Measurements from ENCODE around the gene NKG7. TPM values are rescaled to one million over a fixed set of nuclear protein-coding genes. Genes with fewer than 3 reads are reported as not detected.

The NKG7 gene
- total and polyA plus RNA-seq, 2 of the 13 experiments (the other 11 are each of a cell fraction or from before 2014, with no cell fraction given) = 0.40 TPM; not detected in 1

DNA sequence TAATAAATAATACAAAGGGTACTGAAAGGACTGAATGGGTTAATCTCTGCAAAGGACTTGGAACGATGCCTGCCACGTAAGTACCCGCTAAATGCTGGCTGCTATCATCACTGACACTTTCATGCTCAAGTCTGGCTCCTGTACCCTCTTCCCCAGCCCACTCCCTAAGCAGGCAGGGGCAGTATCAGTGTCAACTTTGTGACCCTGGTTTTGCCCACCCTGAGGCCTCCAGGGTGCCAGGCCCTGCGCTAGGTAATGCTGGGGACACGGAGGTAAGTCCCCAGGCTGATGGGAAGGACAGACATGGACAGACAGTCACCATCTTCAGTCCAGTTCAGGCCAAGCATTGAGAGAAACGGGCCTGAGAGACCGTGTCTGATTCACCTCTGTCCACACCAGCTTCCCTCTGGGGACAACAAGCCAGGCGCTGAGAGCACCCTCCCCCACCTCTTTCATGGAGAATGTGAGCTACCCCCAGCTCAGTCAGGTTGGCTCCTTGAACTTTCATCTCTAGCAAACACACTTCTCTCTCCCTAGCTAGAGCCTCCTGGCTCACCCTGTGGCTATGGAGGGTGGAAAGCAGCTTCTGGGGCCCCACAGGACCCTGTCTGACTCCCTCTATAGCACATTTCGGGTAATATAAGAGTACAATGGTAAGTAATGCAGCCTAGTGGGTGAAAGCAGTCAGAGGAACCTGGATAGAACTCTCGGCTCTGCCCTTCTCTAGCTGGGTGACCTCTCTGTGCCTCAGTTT, 7.1 kb downstream of the NKG7 start (continued):
- peak; percentile 80 for TF ChIP-seq ASH2L (IDR thresholded peaks at IDR 0.05; ENCODE audit: insufficient read length, low read depth, low read length)
- TF ChIP-seq, protein P1, sequence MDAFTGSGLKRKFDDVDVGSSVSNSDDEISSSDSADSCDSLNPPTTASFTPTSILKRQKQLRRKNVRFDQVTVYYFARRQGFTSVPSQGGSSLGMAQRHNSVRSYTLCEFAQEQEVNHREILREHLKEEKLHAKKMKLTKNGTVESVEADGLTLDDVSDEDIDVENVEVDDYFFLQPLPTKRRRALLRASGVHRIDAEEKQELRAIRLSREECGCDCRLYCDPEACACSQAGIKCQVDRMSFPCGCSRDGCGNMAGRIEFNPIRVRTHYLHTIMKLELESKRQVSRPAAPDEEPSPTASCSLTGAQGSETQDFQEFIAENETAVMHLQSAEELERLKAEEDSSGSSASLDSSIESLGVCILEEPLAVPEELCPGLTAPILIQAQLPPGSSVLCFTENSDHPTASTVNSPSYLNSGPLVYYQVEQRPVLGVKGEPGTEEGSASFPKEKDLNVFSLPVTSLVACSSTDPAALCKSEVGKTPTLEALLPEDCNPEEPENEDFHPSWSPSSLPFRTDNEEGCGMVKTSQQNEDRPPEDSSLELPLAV (CRISPR knock-in tag; conservative IDR thresholded peaks at IDR 0.05; ENCODE audit: low read depth) = no peak
- TF ChIP-seq ZNF746 (CRISPR knock-in tag; IDR thresholded peaks at IDR 0.05) = peak; percentile 8; the same call in 1 of the 2 replicates
- TF ChIP-seq, protein P2, sequence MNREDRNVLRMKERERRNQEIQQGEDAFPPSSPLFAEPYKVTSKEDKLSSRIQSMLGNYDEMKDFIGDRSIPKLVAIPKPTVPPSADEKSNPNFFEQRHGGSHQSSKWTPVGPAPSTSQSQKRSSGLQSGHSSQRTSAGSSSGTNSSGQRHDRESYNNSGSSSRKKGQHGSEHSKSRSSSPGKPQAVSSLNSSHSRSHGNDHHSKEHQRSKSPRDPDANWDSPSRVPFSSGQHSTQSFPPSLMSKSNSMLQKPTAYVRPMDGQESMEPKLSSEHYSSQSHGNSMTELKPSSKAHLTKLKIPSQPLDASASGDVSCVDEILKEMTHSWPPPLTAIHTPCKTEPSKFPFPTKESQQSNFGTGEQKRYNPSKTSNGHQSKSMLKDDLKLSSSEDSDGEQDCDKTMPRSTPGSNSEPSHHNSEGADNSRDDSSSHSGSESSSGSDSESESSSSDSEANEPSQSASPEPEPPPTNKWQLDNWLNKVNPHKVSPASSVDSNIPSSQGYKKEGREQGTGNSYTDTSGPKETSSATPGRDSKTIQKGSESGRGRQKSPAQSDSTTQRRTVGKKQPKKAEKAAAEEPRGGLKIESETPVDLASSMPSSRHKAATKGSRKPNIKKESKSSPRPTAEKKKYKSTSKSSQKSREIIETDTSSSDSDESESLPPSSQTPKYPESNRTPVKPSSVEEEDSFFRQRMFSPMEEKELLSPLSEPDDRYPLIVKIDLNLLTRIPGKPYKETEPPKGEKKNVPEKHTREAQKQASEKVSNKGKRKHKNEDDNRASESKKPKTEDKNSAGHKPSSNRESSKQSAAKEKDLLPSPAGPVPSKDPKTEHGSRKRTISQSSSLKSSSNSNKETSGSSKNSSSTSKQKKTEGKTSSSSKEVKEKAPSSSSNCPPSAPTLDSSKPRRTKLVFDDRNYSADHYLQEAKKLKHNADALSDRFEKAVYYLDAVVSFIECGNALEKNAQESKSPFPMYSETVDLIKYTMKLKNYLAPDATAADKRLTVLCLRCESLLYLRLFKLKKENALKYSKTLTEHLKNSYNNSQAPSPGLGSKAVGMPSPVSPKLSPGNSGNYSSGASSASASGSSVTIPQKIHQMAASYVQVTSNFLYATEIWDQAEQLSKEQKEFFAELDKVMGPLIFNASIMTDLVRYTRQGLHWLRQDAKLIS (CRISPR knock-in tag; IDR thresholded peaks at IDR 0.05) = peak; percentile 94
- 0 out of 2 replicates have a peak, but pooled peaks have one; percentile 76 for TF ChIP-seq ZNF383 (CRISPR knock-in tag; IDR thresholded peaks at IDR 0.05; ENCODE audit: borderline replicate concordance)
- TF ChIP-seq, protein P3, sequence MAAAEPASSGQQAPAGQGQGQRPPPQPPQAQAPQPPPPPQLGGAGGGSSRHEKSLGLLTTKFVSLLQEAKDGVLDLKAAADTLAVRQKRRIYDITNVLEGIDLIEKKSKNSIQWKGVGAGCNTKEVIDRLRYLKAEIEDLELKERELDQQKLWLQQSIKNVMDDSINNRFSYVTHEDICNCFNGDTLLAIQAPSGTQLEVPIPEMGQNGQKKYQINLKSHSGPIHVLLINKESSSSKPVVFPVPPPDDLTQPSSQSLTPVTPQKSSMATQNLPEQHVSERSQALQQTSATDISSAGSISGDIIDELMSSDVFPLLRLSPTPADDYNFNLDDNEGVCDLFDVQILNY (CRISPR knock-in tag; conservative IDR thresholded peaks at IDR 0.05) = no peak
- peak; percentile 75; the same call in 1 of the 2 replicates for TF ChIP-seq HNRNPL (IDR thresholded peaks at IDR 0.05; ENCODE audit: low read depth, low read length)
- TF ChIP-seq ZFP37 (CRISPR knock-in tag; IDR thresholded peaks at IDR 0.05; ENCODE audit: borderline replicate concordance) = no peak
- peak; percentile 60 for TF ChIP-seq ZFY (CRISPR knock-in tag; IDR thresholded peaks at IDR 0.05)
- no peak for TF ChIP-seq KLF6 (CRISPR knock-in tag; IDR thresholded peaks at IDR 0.05)
- TF ChIP-seq, protein P4, sequence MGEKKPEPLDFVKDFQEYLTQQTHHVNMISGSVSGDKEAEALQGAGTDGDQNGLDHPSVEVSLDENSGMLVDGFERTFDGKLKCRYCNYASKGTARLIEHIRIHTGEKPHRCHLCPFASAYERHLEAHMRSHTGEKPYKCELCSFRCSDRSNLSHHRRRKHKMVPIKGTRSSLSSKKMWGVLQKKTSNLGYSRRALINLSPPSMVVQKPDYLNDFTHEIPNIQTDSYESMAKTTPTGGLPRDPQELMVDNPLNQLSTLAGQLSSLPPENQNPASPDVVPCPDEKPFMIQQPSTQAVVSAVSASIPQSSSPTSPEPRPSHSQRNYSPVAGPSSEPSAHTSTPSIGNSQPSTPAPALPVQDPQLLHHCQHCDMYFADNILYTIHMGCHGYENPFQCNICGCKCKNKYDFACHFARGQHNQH (CRISPR knock-in tag; IDR thresholded peaks at IDR 0.05) = peak; percentile 85; the same call in 1 of the 2 replicates
- TF ChIP-seq, protein P5, sequence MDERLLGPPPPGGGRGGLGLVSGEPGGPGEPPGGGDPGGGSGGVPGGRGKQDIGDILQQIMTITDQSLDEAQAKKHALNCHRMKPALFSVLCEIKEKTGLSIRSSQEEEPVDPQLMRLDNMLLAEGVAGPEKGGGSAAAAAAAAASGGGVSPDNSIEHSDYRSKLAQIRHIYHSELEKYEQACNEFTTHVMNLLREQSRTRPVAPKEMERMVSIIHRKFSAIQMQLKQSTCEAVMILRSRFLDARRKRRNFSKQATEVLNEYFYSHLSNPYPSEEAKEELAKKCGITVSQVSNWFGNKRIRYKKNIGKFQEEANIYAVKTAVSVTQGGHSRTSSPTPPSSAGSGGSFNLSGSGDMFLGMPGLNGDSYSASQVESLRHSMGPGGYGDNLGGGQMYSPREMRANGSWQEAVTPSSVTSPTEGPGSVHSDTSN (CRISPR knock-in tag; IDR thresholded peaks at IDR 0.05) = no peak
- TF ChIP-seq CCDC6 (CRISPR knock-in tag; IDR thresholded peaks at IDR 0.05) = 0 out of 2 replicates have a peak, but pooled peaks have one; percentile 44
- TF ChIP-seq, protein P6, sequence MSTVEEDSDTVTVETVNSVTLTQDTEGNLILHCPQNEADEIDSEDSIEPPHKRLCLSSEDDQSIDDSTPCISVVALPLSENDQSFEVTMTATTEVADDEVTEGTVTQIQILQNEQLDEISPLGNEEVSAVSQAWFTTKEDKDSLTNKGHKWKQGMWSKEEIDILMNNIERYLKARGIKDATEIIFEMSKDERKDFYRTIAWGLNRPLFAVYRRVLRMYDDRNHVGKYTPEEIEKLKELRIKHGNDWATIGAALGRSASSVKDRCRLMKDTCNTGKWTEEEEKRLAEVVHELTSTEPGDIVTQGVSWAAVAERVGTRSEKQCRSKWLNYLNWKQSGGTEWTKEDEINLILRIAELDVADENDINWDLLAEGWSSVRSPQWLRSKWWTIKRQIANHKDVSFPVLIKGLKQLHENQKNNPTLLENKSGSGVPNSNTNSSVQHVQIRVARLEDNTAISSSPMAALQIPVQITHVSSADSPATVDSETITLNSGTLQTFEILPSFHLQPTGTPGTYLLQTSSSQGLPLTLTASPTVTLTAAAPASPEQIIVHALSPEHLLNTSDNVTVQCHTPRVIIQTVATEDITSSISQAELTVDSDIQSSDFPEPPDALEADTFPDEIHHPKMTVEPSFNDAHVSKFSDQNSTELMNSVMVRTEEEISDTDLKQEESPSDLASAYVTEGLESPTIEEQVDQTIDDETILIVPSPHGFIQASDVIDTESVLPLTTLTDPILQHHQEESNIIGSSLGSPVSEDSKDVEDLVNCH (CRISPR knock-in tag; IDR thresholded peaks at IDR 0.05) = no peak
- peak; percentile 69; the same call in 1 of the 2 replicates for TF ChIP-seq SNAPC2 (CRISPR knock-in tag; IDR thresholded peaks at IDR 0.05)
- no peak for TF ChIP-seq NONO (IDR thresholded peaks at IDR 0.05)
- TF ChIP-seq NONO (CRISPR knock-in tag; conservative IDR thresholded peaks at IDR 0.05) = peak; percentile 73; the same call in 1 of the 2 replicates
- TF ChIP-seq MED13 (CRISPR knock-in tag; IDR thresholded peaks at IDR 0.05) = peak; percentile 69; the same call in 1 of the 2 replicates

All from HepG2 (cell line).